COLO829 (cell line): ENCODE measurements around the gene DST.
A peak's percentile ranks its signal among the peaks of the same experiment; 100 is the strongest.

Source experiments
- DNase-seq: peaks from one replicate; pipeline ENCODE4 v3.0.0; 2012; ENCODE audit warnings: low spot score

Gene DST

GRCh38 chr6:56434606-56435005, 208.1 kb downstream of the DST start:
- peak; percentile 63 for DNase-seq

DNA sequence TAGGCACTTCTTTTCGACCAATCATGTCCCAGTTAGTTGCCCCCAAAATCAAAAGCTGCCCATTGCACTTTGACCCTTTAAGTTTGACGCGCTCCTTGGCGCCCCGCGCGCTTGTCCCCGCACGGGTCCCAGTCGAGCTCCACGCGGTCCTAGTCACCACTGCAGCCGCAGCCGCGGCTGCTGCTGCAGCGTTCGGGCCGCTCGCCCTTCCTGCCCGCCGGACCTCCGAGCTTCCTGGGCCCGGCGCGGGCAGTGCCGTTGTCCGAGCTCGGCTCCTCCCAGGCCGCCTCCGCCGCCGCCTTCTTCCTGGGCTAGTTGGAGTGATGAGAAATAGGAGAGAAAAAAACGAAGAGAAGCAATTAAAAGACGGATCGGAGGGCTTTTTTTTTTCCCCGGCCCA, 209.6 kb downstream of the DST start:
- no peak for DNase-seq

- DNase-seq = no peak
Measured at GRCh38 chr6:56432194-56432593, 210.5 kb downstream of the DST start.

- no peak for DNase-seq
Measured at GRCh38 chr6:56430629-56431600, 211.8 kb downstream of the DST start.

- DNase-seq = no peak
Measured at GRCh38 chr6:56424542-56425083, 218.1 kb downstream of the DST start.

DNA sequence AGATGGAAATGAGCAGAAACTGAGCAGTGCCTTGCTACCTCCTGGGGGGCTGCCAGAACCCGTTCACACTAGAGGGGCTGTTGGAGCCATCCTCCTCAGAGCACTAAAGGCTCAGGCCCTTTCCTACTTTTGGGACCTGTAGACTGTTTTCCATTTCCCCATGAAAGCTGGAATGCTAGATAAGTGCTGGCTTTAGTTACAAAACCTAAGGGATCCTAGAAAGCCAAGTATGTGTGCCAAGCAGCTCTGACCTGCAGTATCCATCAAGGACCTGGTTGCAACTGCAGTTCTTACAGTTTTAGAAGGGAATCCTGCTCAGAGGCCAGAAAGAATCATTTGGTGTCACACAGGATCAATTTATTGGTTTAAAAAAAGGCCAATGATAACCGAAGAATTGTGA, 218.6 kb downstream of the DST start:
- DNase-seq = no peak

GRCh38 chr6:56420296-56420695, 222.4 kb downstream of the DST start:
- DNase-seq = no peak

GRCh38 chr6:56419191-56419590, 223.5 kb downstream of the DST start:
- DNase-seq = no peak

GRCh38 chr6:56417823-56418222, 224.9 kb downstream of the DST start:
- DNase-seq = no peak

DNA sequence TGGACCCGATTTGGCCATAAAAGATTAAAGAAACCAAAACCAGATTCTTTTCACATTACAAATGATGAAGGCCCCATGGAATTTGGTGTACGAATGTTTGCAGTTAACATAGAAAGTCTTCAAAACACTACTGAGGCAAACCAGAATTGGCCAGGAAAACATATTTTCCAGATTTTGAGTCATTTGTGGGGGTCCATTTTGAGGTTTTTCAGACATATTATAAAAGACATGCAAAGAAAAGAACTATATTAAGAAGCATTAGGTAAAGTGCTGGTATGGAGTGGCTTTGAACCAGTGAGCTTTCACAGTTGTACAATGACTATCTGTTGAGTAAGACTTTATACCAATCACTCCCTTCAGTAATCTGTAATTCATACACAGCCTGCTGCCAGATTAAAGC, 226.4 kb downstream of the DST start:
- no peak for DNase-seq

DNA sequence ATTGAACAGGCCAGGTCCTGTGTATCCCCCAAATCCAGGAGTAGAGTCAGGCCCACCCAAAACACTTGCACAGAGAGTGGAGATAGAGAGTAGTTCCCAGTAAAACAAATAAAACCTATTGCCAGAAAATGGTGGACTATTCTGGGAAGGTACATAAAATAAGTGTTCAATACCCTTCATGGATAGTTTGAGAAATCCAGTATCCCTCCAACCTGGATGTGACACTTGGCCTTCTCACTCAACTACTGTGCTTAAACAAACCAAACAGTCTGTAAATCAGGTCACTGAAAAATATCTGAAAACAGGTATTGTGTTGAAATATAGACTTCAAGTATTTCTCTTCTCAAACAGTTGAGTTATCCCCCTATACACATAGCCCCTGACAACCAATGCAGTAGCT, 233.7 kb downstream of the DST start:
- no peak for DNase-seq
